Testis (tissue), 3 donors: ENCODE data around the gene SLC41A1. TPM values are rescaled to one million over a fixed set of nuclear protein-coding genes. Genes with fewer than 3 reads are reported as not detected.

Source experiments
- DNase-seq: peaks from one replicate; pipeline ENCODE4 v3.0.0-alpha.2; 2019
- H3K27ac ChIP-seq, 2 donors: fragments of 200-600 bp; sonication (generic); one replicate each; pipeline ENCODE4 v1.5.1; 2019
- H3K27me3 ChIP-seq: fragments of 200-600 bp; sonication (generic); one replicate; pipeline ENCODE4 v1.5.1; 2019
- H3K36me3 ChIP-seq: fragments of 200-600 bp; sonication (generic); one replicate; pipeline ENCODE4 v1.5.1; 2017; ENCODE audit warnings: low read depth; ENCODE audit errors: missing control alignments
- H3K4me1 ChIP-seq: fragments of 200-600 bp; sonication (generic); one replicate; pipeline ENCODE4 v1.5.1; 2019
- H3K4me3 ChIP-seq, 2 donors: fragments of 200-600 bp; sonication (generic); one replicate each; pipeline ENCODE4 v1.5.1; 2017 to 2019
- H3K9me3 ChIP-seq: fragments of 200-600 bp; sonication (generic); one replicate; pipeline ENCODE4 v1.5.1; 2017
- POLR2A ChIP-seq: fragments of 450-650 bp; IDR thresholded peaks from one replicate; pipeline ENCODE4 v1.6.1; 2017; ENCODE audit warnings: antibody characterized with exemption, mild to moderate bottlenecking, moderate library complexity
- WGBS, 2 donors: methylation state at CpG; one replicate each; pipeline ENCODE4 v1.1.5; 2018; 5-methylcytosine and 5-hydroxymethylcytosine counted together
- intact Hi-C: fragments of 100-400 bp; cut with DNase I; formaldehyde crosslinking; loops from one replicate; pipeline ENCODE4 v1.15.1; 2023; ENCODE audit warnings: low total_unique reads
- polyA plus RNA-seq: library from polyadenylated mRNA; stranded (reverse); fragments of 350-450 nt; fragmentation: Illumina TruSeq; extraction: RNeasy Lipid Tissue Mini Kit (QIAGEN cat#74804); gene quantifications from one replicate; pipeline ENCODE4 v1.2.3, GENCODE V29; 2014; ENCODE audit warnings: low read depth, low replicate concordance; ENCODE audit not compliant: insufficient read depth
- total RNA-seq, 2 donors: library from RNA; depleted of rRNA; stranded (reverse); fragments of >200 nt; gene quantifications; one replicate each; pipeline ENCODE4 v1.2.3, GENCODE V29; 2016
- TF ChIP-seq, protein P1 (sequence below), 3 experiments: fragments of 450-650 bp in 2 of 3; fragments of 200-600 bp in 1 of 3; sonication (generic) in 1 of 3; IDR thresholded peaks; one replicate each; pipeline ENCODE4 v1.5.1; 2016 to 2019; ENCODE audit warnings: antibody characterized with exemption in 3 of 3, mild to moderate bottlenecking in 2 of 3, moderate library complexity in 1 of 3

The SLC41A1 gene
- total and polyA plus RNA-seq, 3 donors from 2014 or later: 94.7 to 137 (median 122) TPM

DNA sequence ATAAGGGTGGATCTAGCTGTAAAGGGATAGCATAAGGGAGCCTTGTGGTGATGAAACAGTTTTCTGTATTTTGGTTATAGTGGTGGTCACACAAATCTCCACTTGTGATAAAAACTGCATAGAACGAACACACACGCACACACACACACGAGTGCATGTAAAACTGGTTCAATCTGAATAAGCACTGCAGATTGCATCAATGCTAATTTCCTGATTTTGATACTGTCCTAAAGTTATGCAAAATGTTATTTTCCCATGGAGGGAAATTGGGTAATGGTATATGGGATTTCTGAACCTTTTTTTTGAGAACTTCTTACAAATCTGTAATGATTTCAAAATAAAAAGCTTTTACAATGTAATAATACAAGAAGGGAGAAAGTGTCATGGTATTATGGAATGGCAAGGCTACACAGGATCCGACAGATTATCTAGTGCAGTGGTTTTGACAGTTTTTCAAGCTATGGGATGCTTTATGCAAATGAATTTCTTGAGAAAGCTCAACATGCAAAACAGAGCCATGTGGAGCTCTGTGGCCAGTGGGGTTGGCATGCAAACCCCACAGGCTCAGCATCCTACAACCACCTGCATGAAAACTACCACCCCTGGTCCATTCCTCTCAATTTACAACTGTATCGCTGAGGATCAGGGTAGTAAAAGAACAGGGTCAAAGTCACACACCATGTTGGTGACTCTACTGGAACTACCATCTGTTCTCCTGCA, 18.8 kb downstream of the SLC41A1 start:
- 65 to 74% methylated on average over 5 of the region's 5 CpGs for WGBS, 2 donors
- no peak for TF ChIP-seq POLR2A
- TF ChIP-seq, protein P1, sequence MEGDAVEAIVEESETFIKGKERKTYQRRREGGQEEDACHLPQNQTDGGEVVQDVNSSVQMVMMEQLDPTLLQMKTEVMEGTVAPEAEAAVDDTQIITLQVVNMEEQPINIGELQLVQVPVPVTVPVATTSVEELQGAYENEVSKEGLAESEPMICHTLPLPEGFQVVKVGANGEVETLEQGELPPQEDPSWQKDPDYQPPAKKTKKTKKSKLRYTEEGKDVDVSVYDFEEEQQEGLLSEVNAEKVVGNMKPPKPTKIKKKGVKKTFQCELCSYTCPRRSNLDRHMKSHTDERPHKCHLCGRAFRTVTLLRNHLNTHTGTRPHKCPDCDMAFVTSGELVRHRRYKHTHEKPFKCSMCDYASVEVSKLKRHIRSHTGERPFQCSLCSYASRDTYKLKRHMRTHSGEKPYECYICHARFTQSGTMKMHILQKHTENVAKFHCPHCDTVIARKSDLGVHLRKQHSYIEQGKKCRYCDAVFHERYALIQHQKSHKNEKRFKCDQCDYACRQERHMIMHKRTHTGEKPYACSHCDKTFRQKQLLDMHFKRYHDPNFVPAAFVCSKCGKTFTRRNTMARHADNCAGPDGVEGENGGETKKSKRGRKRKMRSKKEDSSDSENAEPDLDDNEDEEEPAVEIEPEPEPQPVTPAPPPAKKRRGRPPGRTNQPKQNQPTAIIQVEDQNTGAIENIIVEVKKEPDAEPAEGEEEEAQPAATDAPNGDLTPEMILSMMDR (IDR thresholded peaks at IDR 0.05): no peak
- Histone ChIP-seq H3K36me3 (no peaks in the 10 kb centered on the region), H3K9me3 (no peaks in the 10 kb centered on the region), H3K4me1 (no peaks in the 10 kb centered on the region), H3K4me3 (no peak overlapping the region), H3K27me3 (no peaks in the 10 kb centered on the region), H3K27ac (no peak overlapping the region)
- no peak for DNase-seq
- intact Hi-C loops: loop anchor here (10.0 kb wide), 1 partner anchor 181 kb away; no protein-coding TSS in a partner anchor

DNA sequence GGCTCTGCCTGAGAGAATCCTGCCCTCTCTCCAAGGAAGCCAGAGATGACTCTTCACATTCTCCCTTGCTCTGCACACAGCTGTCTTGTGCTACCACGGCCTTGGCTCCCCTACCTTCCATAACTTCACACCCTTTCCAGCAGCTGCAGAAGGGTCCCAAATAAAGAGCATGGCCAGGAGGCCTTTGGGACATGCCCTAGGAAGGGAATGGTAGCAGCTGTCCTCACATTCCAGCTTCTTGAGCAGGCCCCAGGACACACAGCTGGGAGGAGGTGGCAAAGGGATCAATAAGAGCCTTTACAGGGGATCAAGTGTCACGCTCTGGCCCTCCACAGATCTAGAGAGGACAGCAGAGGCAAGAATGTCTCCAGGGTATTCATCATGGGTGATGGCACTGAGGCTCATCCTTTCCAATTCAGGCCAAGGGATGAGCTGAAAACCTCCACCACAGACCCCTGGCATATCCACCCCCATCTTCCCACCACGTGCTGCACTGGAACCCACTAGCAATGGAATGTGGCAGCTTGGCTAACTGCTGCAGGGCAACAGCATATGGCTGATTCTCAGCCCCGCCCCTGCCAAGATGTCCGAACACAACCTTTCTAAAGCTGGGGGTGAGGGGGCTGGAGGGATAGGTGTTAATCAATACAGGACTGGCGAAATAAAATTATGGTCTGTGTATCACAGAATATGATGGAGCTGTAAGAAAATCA, 19.9 kb downstream of the SLC41A1 start:
- intact Hi-C loops: loop anchor here (10.0 kb wide), 1 partner anchor 182 kb away; no protein-coding TSS in a partner anchor
- no peaks in the 10 kb centered on the region for H3K36me3 ChIP-seq
- H3K9me3 ChIP-seq: no peaks in the 10 kb centered on the region
- H3K4me1 ChIP-seq: no peaks in the 10 kb centered on the region
- TF ChIP-seq, protein P1 (IDR thresholded peaks at IDR 0.05): no peak
- no peak for TF ChIP-seq POLR2A
- WGBS, 2 donors: 67 to 72% methylated on average over 5 to 6 of the region's 6 CpGs
- DNase-seq: no peak
- H3K4me3 ChIP-seq: no peak overlapping the region
- no peak overlapping the region for H3K27ac ChIP-seq
- no peaks in the 10 kb centered on the region for H3K27me3 ChIP-seq

DNA sequence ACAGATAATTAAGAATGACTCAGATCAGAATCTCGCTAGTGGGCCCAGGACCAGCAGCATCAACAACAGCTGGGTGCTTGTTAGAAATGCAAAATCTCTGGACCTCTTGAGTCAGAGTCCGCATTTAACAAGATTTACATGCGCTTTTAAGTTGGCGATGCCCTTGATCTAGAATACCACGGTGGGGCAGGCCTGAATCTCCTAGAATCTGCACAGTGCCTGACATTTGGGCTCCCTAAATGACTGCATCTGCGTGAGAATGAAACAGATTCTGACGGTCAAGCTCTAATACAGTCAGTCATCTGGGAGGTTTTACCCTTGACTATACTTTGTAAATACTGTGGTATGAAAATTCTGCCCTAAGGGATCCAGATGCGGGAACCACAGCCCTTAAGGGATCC, 20.5 kb downstream of the SLC41A1 start:
- no peaks in the 10 kb centered on the region for H3K36me3 ChIP-seq

DNA sequence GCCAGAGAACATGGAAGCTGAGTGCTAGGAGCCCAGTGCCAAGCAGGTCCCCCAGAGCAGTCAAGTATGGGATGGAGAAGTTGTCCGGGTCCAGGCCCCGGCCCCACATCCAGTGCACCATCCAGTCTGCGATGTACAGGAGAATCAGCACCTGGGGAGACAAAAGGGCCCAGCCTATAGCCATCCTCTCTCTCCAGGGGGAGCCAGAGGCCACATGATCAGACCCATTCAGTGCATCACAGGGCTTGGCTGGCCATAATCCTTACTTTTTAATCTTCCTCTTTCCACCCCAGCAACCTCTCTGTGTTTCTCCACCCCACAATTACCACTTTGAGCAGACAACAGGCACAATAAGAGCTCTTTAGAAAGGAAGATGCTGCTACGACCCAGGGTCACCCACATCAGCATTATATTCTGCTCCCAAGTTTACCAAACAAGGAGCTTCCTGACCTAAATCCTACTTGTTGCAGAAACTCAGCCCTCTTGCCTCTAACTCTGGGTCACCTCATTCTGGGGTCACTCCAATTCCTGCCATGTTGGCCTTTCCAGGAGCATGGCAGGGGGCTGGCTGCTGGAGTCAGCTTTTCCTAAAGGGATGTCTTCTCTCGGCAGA, 21.3 kb downstream of the SLC41A1 start:
- intact Hi-C loops: loop anchor here (10.0 kb wide), 1 partner anchor 183 kb away; no protein-coding TSS in a partner anchor
- Histone ChIP-seq H3K4me1 (no peaks in the 10 kb centered on the region), H3K9me3 (no peaks in the 10 kb centered on the region), H3K27me3 (no peaks in the 10 kb centered on the region), H3K27ac (no peak overlapping the region), H3K4me3 (no peak overlapping the region), H3K36me3 (no peaks in the 10 kb centered on the region)
- TF ChIP-seq POLR2A: no peak
- TF ChIP-seq, protein P1 (IDR thresholded peaks at IDR 0.05): peak; percentile 40 to 70 (median 51)
- peak; percentile 79 for DNase-seq
- 63 to 69% methylated on average over 5 of the region's 5 CpGs for WGBS, 2 donors

More for the DNA sequence above, 20.5 kb downstream of the SLC41A1 start:
- Histone ChIP-seq H3K27ac (no peak overlapping the region), H3K4me1 (no peaks in the 10 kb centered on the region), H3K4me3 (no peak overlapping the region), H3K27me3 (no peaks in the 10 kb centered on the region), H3K9me3 (no peaks in the 10 kb centered on the region)
- intact Hi-C loops: loop anchor here (10.0 kb wide), 1 partner anchor 182 kb away; no protein-coding TSS in a partner anchor
- no peak for TF ChIP-seq POLR2A
- TF ChIP-seq, protein P1 (IDR thresholded peaks at IDR 0.05): no peak
- 83 to 86% methylated on average over 8 of the region's 8 CpGs for WGBS, 2 donors
- DNase-seq: no peak
